ENCODE results near the gene PCDHGB1.

DNA sequence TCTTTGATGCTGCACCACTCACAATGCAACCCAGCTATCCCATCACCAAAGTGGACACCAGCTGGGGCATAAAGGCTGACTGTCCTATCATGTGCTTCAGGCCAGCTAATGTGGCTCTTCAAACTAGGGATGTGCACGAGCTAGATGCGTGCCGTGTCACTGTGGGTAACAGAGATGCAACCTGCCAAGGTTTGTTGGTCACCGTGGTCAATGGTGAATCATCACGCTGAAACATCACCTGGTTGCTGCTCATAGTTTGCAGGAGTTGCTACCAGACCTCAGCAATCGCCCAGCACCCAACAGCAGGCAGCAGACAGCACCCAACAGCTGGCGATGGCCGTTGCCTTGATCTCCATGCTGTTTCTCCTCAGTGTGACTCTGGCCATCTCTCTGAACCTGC lies 21.7 kb upstream of the PCDHGB1 start:
- TF ChIP-seq, protein P1, sequence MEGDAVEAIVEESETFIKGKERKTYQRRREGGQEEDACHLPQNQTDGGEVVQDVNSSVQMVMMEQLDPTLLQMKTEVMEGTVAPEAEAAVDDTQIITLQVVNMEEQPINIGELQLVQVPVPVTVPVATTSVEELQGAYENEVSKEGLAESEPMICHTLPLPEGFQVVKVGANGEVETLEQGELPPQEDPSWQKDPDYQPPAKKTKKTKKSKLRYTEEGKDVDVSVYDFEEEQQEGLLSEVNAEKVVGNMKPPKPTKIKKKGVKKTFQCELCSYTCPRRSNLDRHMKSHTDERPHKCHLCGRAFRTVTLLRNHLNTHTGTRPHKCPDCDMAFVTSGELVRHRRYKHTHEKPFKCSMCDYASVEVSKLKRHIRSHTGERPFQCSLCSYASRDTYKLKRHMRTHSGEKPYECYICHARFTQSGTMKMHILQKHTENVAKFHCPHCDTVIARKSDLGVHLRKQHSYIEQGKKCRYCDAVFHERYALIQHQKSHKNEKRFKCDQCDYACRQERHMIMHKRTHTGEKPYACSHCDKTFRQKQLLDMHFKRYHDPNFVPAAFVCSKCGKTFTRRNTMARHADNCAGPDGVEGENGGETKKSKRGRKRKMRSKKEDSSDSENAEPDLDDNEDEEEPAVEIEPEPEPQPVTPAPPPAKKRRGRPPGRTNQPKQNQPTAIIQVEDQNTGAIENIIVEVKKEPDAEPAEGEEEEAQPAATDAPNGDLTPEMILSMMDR (IDR thresholded peaks at IDR 0.05 in 4 of 5, conservative IDR thresholded peaks at IDR 0.05 in 1 of 5): no peak
- no peak for TF ChIP-seq POLR2A (IDR thresholded peaks at IDR 0.05)

Measured in gastrocnemius medialis (tissue), 4 donors.